HCT116 (cell line): ENCODE data around the gene KATNIP.

Experiments
- TF ChIP-seq, protein P1 (sequence below), 3 experiments: fragments of 200-600 bp in 1 of 3; sonication (generic) in 1 of 3; IDR thresholded peaks in 2 of 3; conservative IDR thresholded peaks in 1 of 3; 2 replicates each; pipeline ENCODE4 v1.5.1; 2012 to 2017; ENCODE audit warnings: low read depth in 2 of 3, low read length in 2 of 3, antibody characterized with exemption in 1 of 3, borderline replicate concordance in 1 of 3, control low read depth in 1 of 3, mild to moderate bottlenecking in 1 of 3, mixed read lengths in 1 of 3, mixed run types in 1 of 3, moderate library complexity in 1 of 3; ENCODE audit not compliant: insufficient read depth in 1 of 3
- TF ChIP-seq, protein P2 (sequence below): IDR thresholded peaks from 2 replicates; pipeline ENCODE4 v1.6.1; 2012

DNA sequence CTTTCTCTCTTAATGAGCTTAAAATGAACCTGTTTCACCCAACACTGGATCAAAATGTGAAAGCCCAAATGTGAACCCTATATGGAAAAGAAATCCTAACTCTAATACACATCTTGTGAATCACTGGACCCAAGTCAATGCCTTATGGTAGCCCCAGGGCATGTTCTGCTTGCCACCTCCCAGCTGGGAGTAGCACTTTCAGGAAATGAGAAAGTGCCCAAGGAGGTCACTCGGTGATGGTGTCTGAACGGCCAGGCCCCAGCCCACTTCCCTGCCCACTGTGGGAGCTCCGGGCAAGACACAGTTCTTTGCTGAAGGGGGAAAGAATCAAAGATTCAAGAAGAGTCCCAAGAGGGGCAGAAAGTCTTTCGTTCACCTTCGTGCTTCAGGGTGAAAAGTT, 46.3 kb upstream of the KATNIP start:
- TF ChIP-seq, protein P1, sequence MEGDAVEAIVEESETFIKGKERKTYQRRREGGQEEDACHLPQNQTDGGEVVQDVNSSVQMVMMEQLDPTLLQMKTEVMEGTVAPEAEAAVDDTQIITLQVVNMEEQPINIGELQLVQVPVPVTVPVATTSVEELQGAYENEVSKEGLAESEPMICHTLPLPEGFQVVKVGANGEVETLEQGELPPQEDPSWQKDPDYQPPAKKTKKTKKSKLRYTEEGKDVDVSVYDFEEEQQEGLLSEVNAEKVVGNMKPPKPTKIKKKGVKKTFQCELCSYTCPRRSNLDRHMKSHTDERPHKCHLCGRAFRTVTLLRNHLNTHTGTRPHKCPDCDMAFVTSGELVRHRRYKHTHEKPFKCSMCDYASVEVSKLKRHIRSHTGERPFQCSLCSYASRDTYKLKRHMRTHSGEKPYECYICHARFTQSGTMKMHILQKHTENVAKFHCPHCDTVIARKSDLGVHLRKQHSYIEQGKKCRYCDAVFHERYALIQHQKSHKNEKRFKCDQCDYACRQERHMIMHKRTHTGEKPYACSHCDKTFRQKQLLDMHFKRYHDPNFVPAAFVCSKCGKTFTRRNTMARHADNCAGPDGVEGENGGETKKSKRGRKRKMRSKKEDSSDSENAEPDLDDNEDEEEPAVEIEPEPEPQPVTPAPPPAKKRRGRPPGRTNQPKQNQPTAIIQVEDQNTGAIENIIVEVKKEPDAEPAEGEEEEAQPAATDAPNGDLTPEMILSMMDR (IDR thresholded peaks at IDR 0.05 in 2 of 3, conservative IDR thresholded peaks at IDR 0.05 in 1 of 3; ENCODE audit: borderline replicate concordance in 1 of 3, insufficient read depth in 1 of 3, low read depth in 2 of 3, low read length in 2 of 3) = no peak
- TF ChIP-seq, protein P2, sequence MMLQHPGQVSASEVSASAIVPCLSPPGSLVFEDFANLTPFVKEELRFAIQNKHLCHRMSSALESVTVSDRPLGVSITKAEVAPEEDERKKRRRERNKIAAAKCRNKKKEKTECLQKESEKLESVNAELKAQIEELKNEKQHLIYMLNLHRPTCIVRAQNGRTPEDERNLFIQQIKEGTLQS = no peak
